GM12878 (cell line): ENCODE measurements around the gene TMEM239. TPM values are rescaled to one million over a fixed set of nuclear protein-coding genes. Genes with fewer than 3 reads are reported as not detected.

Experiments
- ATAC-seq: fragments of 200-7000 bp; cut with Tn5 transposase; 3 replicates; pipeline ENCODE4 v1.9.1; 2020; ENCODE audit warnings: mild to moderate bottlenecking, moderate library complexity
- BruUV-seq: library from RNA; stranded (reverse); fragments of 400-500 nt; replicated peaks from 2 replicates; lab custom pipeline; 2021; lab: Mats Ljungman, UMichigan
- CTCF ChIA-PET: fragments of 300-600 bp; sonication (Branson Sonifier 250); formaldehyde crosslinking; extraction: SDS; loops from one replicate; lab custom pipeline; 2021; ENCODE audit warnings: inconsistent platforms; lab: Yijun Ruan, JAX
- POLR2A ChIA-PET: fragments of 350-600 bp; formaldehyde crosslinking; extraction: SDS; loops from one replicate; lab custom pipeline; 2021; ENCODE audit warnings: inconsistent platforms; lab: Charles Lee
- RAD21 ChIA-PET: fragments of 300-600 bp; sonication (Branson Sonifier 250); formaldehyde crosslinking; loops from one replicate; lab custom pipeline; 2023; ENCODE audit warnings: antibody characterized with exemption; ENCODE audit not compliant: unreplicated experiment; lab: Charles Lee
- SMC1A ChIA-PET: fragments of 300-600 bp; sonication (Branson Sonifier 250); formaldehyde crosslinking; loops from one replicate; lab custom pipeline; 2023; ENCODE audit not compliant: unreplicated experiment, uncharacterized antibody; lab: Charles Lee
- DNase-seq: peaks from one replicate; pipeline ENCODE4 v3.0.0-alpha.2; 2011; ENCODE audit warnings: low read depth, low spot score
- FAIRE-seq: peaks from 3 replicates; lab custom pipeline; 2011; peaks lifted over from hg19 to GRCh38; lab: Jason Lieb, UNC
- H2AFZ ChIP-seq: 2 replicates; pipeline ENCODE4 v1.6.0; 2011; ENCODE audit warnings: low read depth, low read length, control low read depth; ENCODE audit not compliant: control insufficient read depth
- H3K27ac ChIP-seq: 2 replicates; pipeline ENCODE4 v1.5.1; 2011; ENCODE audit warnings: control low read depth; ENCODE audit not compliant: control insufficient read depth, insufficient read depth
- H3K27me3 ChIP-seq, 2 experiments: replicated peaks in 1 of 2; 2 replicates each; pipeline versions ENCODE4 v1.6.0 to v1.6.1; 2011; ENCODE audit warnings: low read length in 1 of 2; ENCODE audit not compliant: control insufficient read depth in 2 of 2, insufficient read depth in 2 of 2
- H3K36me3 ChIP-seq, 2 experiments: 2 replicates each; pipeline ENCODE4 v1.5.1; 2011; ENCODE audit warnings: low read length in 1 of 2; ENCODE audit not compliant: control insufficient read depth in 2 of 2, insufficient read depth in 2 of 2
- H3K4me1 ChIP-seq: 2 replicates; pipeline ENCODE4 v1.6.1; 2011; ENCODE audit warnings: mild to moderate bottlenecking, low read length, moderate library complexity, mixed read lengths; ENCODE audit not compliant: control insufficient read depth, insufficient read depth
- H3K4me2 ChIP-seq: 2 replicates; pipeline ENCODE4 v1.6.0; 2011; ENCODE audit warnings: control low read depth; ENCODE audit not compliant: control insufficient read depth, insufficient read depth
- H3K4me3 ChIP-seq: fragments of 200-600 bp; sonication (generic); 2 replicates; pipeline ENCODE4 v1.5.1; 2016
- H3K79me2 ChIP-seq: 2 replicates; pipeline ENCODE4 v1.6.0; 2011; ENCODE audit warnings: low read length; ENCODE audit not compliant: control insufficient read depth, insufficient read depth
- H3K9ac ChIP-seq: 2 replicates; pipeline ENCODE4 v1.8.0; 2011; ENCODE audit warnings: low read length, control low read depth, mixed read lengths; ENCODE audit not compliant: control insufficient read depth, insufficient read depth
- H3K9me3 ChIP-seq: replicated peaks from 3 replicates; pipeline ENCODE4 v1.5.1; 2011; ENCODE audit warnings: mild to moderate bottlenecking, low read length; ENCODE audit not compliant: control insufficient read depth, insufficient read depth
- H4K20me1 ChIP-seq: 2 replicates; pipeline ENCODE4 v1.6.0; 2011; ENCODE audit not compliant: control insufficient read depth, insufficient read depth
- CBFB ChIP-seq: IDR thresholded peaks from 2 replicates; pipeline ENCODE4 v1.6.1; 2016; ENCODE audit warnings: antibody characterized with exemption, low read depth
- CREB1 ChIP-seq: IDR thresholded peaks from 2 replicates; pipeline ENCODE4 v1.6.1; 2012; ENCODE audit warnings: low read depth, mild to moderate bottlenecking, inconsistent platforms
- FOS ChIP-seq: IDR thresholded peaks from 3 replicates; pipeline ENCODE4 v1.6.1; 2011; ENCODE audit warnings: borderline replicate concordance; ENCODE audit not compliant: insufficient read length; ENCODE audit errors: extremely low read depth
- IRF5 ChIP-seq: fragments of 450-650 bp; IDR thresholded peaks from 2 replicates; pipeline ENCODE4 v1.6.1; 2017; ENCODE audit warnings: borderline replicate concordance
- PAX8 ChIP-seq: fragments of 450-650 bp; IDR thresholded peaks from 2 replicates; pipeline ENCODE4 v1.6.1; 2017; ENCODE audit warnings: mild to moderate bottlenecking, moderate library complexity
- SIN3A ChIP-seq: IDR thresholded peaks from 2 replicates; pipeline ENCODE4 v1.6.1; 2012; ENCODE audit warnings: low read depth, low read length, improper control_type of control experiment
- SIX5 ChIP-seq: IDR thresholded peaks from 2 replicates; pipeline ENCODE4 v1.6.1; 2011; ENCODE audit warnings: mild to moderate bottlenecking, low read depth, low read length, moderate library complexity; ENCODE audit not compliant: severe bottlenecking
- ZBTB33 ChIP-seq: fragments of 450-650 bp; IDR thresholded peaks from 2 replicates; pipeline ENCODE4 v1.6.1; 2017; ENCODE audit warnings: mild to moderate bottlenecking
- ZBTB4 ChIP-seq: fragments of 450-650 bp; formaldehyde crosslinking; IDR thresholded peaks from 2 replicates; pipeline ENCODE4 v1.4.0; 2022; ENCODE audit warnings: mild to moderate bottlenecking, moderate library complexity
- WGBS: methylation state at CpG from one replicate; pipeline ENCODE4 v1.1.6; 2016; ENCODE audit warnings: low lambda C conversion rate; ENCODE audit not compliant: insufficient replicate concordance, insufficient coverage; ENCODE audit errors: missing lambda C conversion rate; 5-methylcytosine and 5-hydroxymethylcytosine counted together
- in situ Hi-C: fragments of 300-500 bp; cut with MboI; formaldehyde crosslinking; loops from 9 replicates; pipeline ENCODE4 v1.14.3; 2018; ENCODE audit warnings: mixed read lengths
- intact Hi-C: fragments of 100-400 bp; cut with micrococcal nuclease; formaldehyde crosslinking; loops from one replicate; pipeline ENCODE4 v1.14.2; 2022; ENCODE audit not compliant: unreplicated experiment
- polyA plus RNA-seq, 11 experiments: library from polyadenylated mRNA; depleted of rRNA in 4 of 11; unstranded in 6 of 11; stranded (reverse) in 5 of 11; fragments of >200 nt; fragmentation: Nextera tagmentation in 4 of 11; fragmentation: Illumina TruSeq in 1 of 11; extraction: Ambion mirVana in 4 of 11; extraction: Trizol in 1 of 11; gene quantifications; 1 replicate in 1 of 11; 2 replicates in 10 of 11; pipeline versions ENCODE4 v1.2.1 to v1.2.3, GENCODE V29; 2011 to 2016; ENCODE audit warnings: inconsistent platforms in 2 of 11, missing spikeins in 2 of 11, low read depth in 1 of 11
- total RNA-seq, 4 experiments: library from RNA; depleted of rRNA in 3 of 4; stranded (reverse); fragments of >200 nt in 3 of 4; fragmentation: Illumina TruSeq in 1 of 4; extraction: Trizol in 1 of 4; gene quantifications; 2 replicates each; pipeline versions ENCODE4 v1.2.1 to v1.2.3, GENCODE V29; 2013 to 2021

TMEM239 gene
- total and polyA plus RNA-seq, 10 of the 15 experiments (the other 5 are each of a cell fraction or from before 2014, with no cell fraction given) = not detected

DNA sequence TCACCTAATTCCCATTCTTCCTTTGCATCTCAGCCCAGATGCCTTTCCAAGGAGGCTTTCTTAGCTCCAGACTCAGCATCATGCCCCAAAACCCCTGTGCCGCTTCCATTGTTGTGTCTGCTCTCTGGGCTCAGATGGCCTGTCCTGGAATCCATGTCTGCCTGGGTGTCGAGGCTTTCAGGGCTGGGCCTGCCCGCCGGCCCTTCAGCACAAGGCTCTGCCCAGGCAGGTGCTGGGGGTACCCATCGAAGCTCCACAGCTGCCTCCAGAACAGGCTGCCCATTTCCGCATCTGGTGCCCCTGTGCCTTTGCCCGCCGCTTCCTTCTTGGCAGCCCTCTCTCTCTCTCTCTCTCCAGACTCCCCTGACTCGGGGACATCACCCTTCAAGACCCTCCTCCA, 16.9 kb upstream of the TMEM239 start:
- FAIRE-seq (no peak), ATAC-seq (no peak), DNase-seq (no peak)
- no peaks in the 10 kb centered on the region for H4K20me1 ChIP-seq
- no peak overlapping the region for H3K9ac ChIP-seq
- TF ChIP-seq SIN3A (no peak), ZBTB4 (no peak), FOS (no peak), CREB1 (no peak), ZBTB33 (no peak), PAX8 (no peak), SIX5 (no peak), IRF5 (no peak), CBFB (no peak)
- RAD21 ChIA-PET = no interaction called here
- SMC1A ChIA-PET = no interaction called here
- WGBS = 65% methylated on average over 8 of the region's 9 CpGs
- H3K4me2 ChIP-seq = no peak overlapping the region
- intact Hi-C loops = no loop called here
- in situ Hi-C loops = no loop called here
- POLR2A ChIA-PET = no interaction called here
- no TSS peak for BruUV-seq
- H3K27me3 ChIP-seq = peaks cover 11 to 18% of the 10 kb centered on the region in 2 experiments
- no peaks in the 10 kb centered on the region for H3K79me2 ChIP-seq
- H3K9me3 ChIP-seq = no peaks in the 10 kb centered on the region
- H3K4me3 ChIP-seq = no peak overlapping the region
- no peak overlapping the region for H3K27ac ChIP-seq
- no peak overlapping the region for H2AFZ ChIP-seq
- H3K36me3 ChIP-seq = no peaks in the 10 kb centered on the region
- no peaks in the 10 kb centered on the region for H3K4me1 ChIP-seq
- CTCF ChIA-PET = no interaction called here
